Epidermal melanocyte (primary cell): ENCODE data around the gene NKX1-2.

Experiments used
- DNase-seq: peaks from one replicate; pipeline ENCODE4 v3.0.0; 2011; ENCODE audit warnings: low spot score; ENCODE audit not compliant: insufficient read length

Gene NKX1-2

DNA sequence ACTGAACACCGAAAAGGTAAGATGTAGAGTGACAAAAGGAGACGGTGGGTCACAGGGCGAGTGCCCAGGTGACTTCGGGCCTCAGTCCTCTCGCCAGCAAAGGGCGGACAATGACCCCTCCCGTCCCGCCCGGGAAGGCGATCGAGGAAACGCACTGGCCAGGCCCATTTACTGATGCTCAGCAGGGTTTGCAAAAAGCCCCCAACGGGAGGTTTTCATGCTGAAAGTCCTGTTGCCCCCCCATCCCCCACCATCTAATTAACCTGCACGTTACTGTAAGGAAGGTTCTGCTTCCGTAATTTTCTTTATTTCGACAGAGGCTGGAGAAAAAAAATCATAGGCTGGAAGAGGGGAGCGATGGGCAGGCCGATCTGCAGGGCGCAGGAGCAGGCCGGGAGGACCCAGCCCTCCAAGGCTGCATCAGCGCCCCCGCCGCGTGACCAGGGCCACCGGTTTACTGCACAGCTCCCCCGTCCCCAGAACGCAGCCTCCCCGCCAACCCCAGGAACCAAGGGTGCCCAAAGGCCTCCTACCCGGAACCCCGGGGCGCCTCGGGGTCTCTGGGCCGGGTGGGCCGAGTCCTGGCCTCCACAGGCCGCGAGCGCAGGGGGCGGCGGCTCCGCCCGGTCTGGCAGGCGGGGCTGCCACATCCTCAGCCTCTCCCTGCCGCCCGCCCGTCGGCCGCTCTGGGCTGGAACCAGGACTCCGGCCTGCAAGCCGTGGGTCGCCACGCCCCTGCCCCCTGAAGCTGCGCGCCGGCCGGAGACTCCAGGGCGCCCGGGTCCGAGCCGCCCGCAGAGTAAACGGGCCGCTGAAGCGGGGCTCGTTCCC lies 31.7 kb downstream of the NKX1-2 start:
- peak; percentile 21 for DNase-seq

DNA sequence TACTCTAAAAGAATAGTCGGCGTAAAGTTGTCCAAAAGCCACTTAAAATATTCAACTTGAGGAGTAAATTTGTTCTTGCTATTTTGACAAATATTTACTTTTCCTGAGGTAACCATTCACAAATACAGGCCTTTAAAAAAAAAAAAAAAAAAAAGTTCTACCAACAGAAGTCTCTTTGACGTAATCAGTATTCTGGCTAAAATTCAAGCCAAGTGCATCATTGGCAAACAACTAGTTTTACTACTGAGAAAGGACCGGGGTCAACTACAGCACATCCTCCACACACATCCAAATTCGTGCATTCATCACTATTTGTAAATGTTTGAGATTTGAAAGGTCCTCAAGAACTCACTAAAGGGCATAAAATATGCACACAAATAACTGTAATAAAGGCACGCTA lies 33.1 kb downstream of the NKX1-2 start:
- no peak for DNase-seq

DNA sequence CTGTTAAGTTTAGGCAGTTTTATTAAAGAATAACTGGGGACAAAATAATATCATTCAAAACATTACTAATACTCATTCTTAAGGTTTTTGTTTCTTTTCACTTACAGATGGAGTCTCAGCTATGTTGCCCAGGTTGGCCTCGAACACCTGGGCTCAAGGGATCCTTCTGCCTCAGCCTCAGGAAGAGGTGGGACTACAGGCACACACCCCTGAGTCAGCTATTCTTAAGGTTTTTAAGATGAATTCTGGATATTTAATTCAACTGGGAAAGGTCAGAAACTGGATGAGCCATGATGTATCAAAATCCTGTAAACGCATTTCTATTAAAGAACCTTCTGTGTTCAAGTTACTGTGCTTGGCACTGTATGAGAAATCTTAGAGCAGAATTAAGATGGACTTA lies 34.6 kb downstream of the NKX1-2 start:
- DNase-seq, result no peak

DNA sequence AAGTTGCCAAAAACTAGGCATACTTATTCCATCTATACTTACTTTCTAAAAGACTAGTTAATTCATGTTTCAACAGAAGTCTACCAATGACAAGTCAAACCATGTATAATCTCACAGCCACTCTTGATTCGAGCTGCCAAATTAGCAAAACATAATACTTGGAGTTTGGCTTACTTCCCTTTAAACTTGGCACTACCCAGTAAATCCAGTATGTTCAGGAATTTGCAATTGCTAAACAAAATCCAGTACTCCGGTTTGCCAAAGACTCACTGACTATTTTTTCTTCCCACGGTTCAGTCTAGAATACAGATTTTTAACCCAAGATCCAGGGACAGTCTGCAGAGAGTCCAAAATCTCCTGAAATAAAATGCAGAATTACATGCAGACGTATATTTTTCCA lies 35.8 kb downstream of the NKX1-2 start:
- DNase-seq, result no peak

DNA sequence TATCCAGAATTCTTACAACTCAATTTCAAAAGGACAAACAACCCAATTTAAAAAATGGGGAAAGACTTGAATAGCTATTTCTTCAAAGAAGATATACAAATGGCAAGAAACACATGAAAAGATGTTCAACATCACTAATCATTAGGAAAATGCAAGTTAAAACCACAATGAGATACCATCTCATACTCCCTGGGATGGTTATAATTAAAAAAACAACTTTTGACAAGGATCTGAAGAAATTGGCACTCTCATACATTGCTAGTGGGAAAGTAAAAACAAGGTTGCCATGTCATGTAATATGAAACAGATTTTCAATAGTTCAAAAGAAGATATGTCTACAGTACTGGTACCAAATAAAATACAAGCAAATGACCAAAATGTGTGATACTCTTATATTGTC lies 40.1 kb downstream of the NKX1-2 start:
- no peak for DNase-seq

DNA sequence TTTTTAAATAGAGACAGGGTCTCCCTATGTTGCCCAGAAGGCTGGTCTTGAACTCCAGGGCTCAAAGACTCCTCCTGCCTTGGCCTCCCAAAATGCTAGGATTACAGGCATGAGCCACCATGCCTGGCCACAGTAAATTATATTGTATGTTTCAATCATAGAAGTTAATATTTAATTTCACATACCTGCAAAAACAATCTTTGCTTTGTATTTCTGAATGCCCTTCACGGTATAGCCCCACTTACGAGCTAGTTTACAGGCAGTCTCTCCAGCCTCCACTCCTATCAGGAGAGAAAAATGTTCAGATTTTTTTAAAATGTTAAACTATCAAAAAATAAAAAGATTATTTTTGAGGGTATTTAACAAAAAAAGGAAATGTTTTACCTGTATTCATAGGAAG lies 41.5 kb downstream of the NKX1-2 start:
- no peak for DNase-seq

DNA sequence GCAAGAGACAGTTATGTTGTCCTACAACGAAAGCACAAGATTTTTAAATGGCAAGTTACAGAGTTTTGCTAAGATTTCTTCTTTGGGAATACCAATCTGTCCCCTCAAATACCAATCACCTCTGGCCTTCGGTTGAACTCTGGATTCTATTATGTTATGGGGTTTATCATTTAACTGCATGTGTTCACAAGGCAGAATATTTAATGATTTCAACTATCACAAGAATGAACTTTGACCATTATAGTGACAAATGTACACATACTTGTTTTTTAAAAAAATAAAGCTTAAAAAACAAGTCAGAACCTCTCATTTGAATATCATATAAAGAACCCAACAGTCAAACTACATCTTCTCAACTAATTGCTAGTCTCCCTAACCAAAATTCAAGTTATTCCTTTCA lies 42.4 kb downstream of the NKX1-2 start:
- no peak for DNase-seq

DNA sequence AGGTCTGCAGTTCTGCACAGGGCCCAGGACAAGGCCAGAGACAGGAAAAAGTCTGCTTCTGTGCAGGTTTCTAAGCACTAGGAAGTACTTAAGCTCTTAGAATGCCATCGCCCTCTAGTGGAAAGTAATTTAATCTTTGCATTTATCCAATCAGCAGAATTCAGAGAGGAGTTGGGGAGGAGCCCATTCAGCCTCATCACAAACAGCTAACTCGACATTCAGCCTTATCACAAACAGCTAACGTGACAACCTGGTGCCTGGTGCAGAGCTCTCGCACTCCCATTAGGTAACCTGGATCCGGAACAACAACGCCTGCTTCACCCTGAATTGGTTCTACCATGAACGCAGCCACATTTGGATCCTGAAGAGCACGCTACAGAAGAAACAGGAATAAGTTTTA lies 46.3 kb downstream of the NKX1-2 start:
- no peak for DNase-seq

DNA sequence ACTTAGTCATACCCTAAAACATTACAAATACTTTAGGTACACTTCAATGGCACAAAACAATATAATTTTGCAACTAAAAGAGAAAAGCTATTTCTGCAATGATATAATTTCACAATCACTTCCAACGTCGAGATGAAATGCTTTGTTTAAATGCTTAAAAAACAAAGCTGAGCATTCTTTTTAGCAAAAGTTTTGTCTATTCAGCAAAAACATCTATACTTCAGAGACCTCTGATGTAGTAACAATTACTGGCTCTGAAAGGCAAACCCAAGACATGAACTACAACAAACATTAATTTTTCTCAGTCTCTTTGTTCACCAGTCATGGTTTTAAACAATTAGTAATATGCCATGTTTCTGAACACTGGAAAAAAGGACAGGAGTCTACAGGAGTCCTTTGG lies 47.6 kb downstream of the NKX1-2 start:
- no peak for DNase-seq

DNA sequence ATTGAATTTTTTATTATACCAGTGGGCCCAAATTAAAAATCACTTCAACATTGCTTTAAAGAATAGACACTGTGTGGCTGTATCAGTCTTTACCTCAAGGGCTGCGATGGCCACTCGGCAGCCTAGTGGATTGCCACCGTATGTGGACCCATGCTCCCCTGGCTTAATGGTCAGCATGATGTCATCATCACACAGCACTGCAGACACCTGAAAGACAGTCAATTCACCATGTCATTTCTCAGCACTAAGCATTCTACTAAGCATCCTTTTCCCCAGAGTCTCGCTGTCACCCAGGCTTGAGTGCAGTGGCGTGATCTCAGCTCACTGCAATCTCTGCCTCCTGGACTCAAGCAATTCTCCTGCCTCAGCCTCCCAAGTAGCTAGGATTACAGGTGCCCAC lies 48.2 kb downstream of the NKX1-2 start:
- no peak for DNase-seq
